ENCODE results near the gene RASD1. TPM values are rescaled to one million over a fixed set of nuclear protein-coding genes. Genes with fewer than 3 reads are reported as not detected.

RASD1 gene
- total and polyA plus RNA-seq, 4 donors = 0.89 to 46.7 (median 14.7) TPM

DNA sequence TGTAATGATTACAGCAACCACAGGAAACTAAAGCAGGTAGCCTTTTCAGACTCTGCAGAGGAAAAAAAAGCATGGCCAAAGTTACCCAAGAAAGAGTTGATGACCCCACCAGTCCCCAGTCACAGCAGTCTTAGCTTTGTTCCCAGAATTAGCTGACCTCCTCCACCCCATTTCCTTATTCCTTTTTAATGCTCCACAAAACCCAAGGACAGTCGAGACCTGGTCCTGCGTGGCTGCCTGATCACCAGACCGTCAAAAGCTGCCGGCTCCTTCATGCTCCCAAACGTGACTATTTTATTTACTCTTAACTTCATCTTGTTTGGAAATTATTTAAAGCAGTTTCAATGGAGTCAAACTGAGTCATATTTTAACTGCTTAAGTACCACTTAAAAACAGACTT, 48.1 kb downstream of the RASD1 start:
- H3K4me1 ChIP-seq (ENCODE audit: control insufficient read depth in 4 of 4, insufficient read depth in 4 of 4, low read length in 3 of 4) = peaks cover 10 to 34% (median 20%) of the 10 kb centered on the region in 4 donors
- H3K9me3 ChIP-seq (ENCODE audit: control insufficient read depth in 4 of 4, low read length in 3 of 4) = no peaks in the 10 kb centered on the region
- no peak overlapping the region for H3K9ac ChIP-seq (ENCODE audit: low read depth in 1 of 2, low read length in 2 of 2)
- no peaks in the 10 kb centered on the region for H3K36me3 ChIP-seq (ENCODE audit: control insufficient read depth in 4 of 4, insufficient read depth in 3 of 4, low read depth in 1 of 4, low read length in 3 of 4)
- H3K27ac ChIP-seq (ENCODE audit: low read depth in 1 of 2, low read length in 2 of 2) = no peak overlapping the region
- no peak overlapping the region for H3K4me3 ChIP-seq (ENCODE audit: low read depth in 1 of 3, low read length in 3 of 3)
- WGBS = 65% methylated on average over 5 of the region's 5 CpGs
- no peak for DNase-seq (ENCODE audit: low spot score)
- TF ChIP-seq RXRA (IDR thresholded peaks at IDR 0.05) (no peak), SP1 (IDR thresholded peaks at IDR 0.05) (no peak), HNF4A (conservative IDR thresholded peaks at IDR 0.05) (no peak), HNF4G (IDR thresholded peaks at IDR 0.05) (no peak), JUND (IDR thresholded peaks at IDR 0.05) (no peak), FOXA1 (IDR thresholded peaks at IDR 0.05) (no peak), FOXA2 (IDR thresholded peaks at IDR 0.05) (no peak), TAF1 (conservative IDR thresholded peaks at IDR 0.05) (no peak), YY1 (IDR thresholded peaks at IDR 0.05) (no peak)
- TF ChIP-seq, protein P1, sequence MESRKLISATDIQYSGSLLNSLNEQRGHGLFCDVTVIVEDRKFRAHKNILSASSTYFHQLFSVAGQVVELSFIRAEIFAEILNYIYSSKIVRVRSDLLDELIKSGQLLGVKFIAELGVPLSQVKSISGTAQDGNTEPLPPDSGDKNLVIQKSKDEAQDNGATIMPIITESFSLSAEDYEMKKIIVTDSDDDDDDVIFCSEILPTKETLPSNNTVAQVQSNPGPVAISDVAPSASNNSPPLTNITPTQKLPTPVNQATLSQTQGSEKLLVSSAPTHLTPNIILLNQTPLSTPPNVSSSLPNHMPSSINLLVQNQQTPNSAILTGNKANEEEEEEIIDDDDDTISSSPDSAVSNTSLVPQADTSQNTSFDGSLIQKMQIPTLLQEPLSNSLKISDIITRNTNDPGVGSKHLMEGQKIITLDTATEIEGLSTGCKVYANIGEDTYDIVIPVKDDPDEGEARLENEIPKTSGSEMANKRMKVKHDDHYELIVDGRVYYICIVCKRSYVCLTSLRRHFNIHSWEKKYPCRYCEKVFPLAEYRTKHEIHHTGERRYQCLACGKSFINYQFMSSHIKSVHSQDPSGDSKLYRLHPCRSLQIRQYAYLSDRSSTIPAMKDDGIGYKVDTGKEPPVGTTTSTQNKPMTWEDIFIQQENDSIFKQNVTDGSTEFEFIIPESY (IDR thresholded peaks at IDR 0.05) = no peak
- TF ChIP-seq, protein P2, sequence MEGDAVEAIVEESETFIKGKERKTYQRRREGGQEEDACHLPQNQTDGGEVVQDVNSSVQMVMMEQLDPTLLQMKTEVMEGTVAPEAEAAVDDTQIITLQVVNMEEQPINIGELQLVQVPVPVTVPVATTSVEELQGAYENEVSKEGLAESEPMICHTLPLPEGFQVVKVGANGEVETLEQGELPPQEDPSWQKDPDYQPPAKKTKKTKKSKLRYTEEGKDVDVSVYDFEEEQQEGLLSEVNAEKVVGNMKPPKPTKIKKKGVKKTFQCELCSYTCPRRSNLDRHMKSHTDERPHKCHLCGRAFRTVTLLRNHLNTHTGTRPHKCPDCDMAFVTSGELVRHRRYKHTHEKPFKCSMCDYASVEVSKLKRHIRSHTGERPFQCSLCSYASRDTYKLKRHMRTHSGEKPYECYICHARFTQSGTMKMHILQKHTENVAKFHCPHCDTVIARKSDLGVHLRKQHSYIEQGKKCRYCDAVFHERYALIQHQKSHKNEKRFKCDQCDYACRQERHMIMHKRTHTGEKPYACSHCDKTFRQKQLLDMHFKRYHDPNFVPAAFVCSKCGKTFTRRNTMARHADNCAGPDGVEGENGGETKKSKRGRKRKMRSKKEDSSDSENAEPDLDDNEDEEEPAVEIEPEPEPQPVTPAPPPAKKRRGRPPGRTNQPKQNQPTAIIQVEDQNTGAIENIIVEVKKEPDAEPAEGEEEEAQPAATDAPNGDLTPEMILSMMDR (IDR thresholded peaks at IDR 0.05; ENCODE audit: low read depth, low read length, missing input control) = no peak
- TF ChIP-seq, protein P3, sequence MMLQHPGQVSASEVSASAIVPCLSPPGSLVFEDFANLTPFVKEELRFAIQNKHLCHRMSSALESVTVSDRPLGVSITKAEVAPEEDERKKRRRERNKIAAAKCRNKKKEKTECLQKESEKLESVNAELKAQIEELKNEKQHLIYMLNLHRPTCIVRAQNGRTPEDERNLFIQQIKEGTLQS (IDR thresholded peaks at IDR 0.05) = no peak
- TF ChIP-seq, protein P4, sequence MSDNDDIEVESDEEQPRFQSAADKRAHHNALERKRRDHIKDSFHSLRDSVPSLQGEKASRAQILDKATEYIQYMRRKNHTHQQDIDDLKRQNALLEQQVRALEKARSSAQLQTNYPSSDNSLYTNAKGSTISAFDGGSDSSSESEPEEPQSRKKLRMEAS (IDR thresholded peaks at IDR 0.05) = no peak
- H3K27me3 ChIP-seq (ENCODE audit: control insufficient read depth in 4 of 4, insufficient read depth in 4 of 4, low read length in 3 of 4) = no peaks in the 10 kb centered on the region

DNA sequence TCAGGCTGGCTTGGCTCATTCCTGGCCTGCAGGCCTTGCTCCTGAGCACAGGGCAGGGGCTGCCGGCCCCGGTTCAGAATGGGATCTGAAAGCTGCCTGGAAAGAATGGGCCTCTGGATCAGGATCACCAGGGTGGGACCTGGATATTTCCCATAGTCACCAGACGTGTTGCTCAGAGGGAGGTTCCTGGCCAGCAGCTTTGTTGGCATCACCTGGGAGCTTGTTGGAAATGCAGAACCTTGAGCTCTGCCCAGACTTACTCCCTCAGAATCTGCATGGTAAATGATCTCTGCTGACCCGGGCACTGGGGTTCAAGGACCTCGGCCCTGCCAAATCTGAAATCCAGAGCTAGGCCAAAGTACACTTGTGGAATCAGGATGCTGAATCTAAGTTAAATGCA, 48.9 kb downstream of the RASD1 start:
- WGBS = 39% methylated on average over 5 of the region's 5 CpGs
- peaks cover 10 to 34% (median 19%) of the 10 kb centered on the region in 4 donors for H3K4me1 ChIP-seq (ENCODE audit: control insufficient read depth in 4 of 4, insufficient read depth in 4 of 4, low read length in 3 of 4)
- H3K9me3 ChIP-seq (ENCODE audit: control insufficient read depth in 4 of 4, low read length in 3 of 4) = no peaks in the 10 kb centered on the region
- H3K27ac ChIP-seq (ENCODE audit: low read depth in 1 of 2, low read length in 2 of 2) = peak overlapping the region; percentile 84 to 95
- DNase-seq (ENCODE audit: low spot score) = no peak
- H3K4me3 ChIP-seq (ENCODE audit: low read depth in 1 of 3, low read length in 3 of 3) = no peak overlapping the region
- peak overlapping the region in 1 of 2 donors; percentile 77 for H3K9ac ChIP-seq (ENCODE audit: low read depth in 1 of 2, low read length in 2 of 2)
- no peaks in the 10 kb centered on the region for H3K36me3 ChIP-seq (ENCODE audit: control insufficient read depth in 4 of 4, insufficient read depth in 3 of 4, low read depth in 1 of 4, low read length in 3 of 4)
- no peaks in the 10 kb centered on the region for H3K27me3 ChIP-seq (ENCODE audit: control insufficient read depth in 4 of 4, insufficient read depth in 4 of 4, low read length in 3 of 4)
- TF ChIP-seq, protein P1 (IDR thresholded peaks at IDR 0.05) = no peak
- TF ChIP-seq HNF4G (IDR thresholded peaks at IDR 0.05) (peak; percentile 81), NR2F2 (IDR thresholded peaks at IDR 0.05) (peak; percentile 62), SP1 (IDR thresholded peaks at IDR 0.05) (peak; percentile 78), JUND (IDR thresholded peaks at IDR 0.05) (peak; percentile 30 to 74), HNF4A (conservative IDR thresholded peaks at IDR 0.05) (peak; percentile 93 to 94), RAD21 (IDR thresholded peaks at IDR 0.05) (peak in 1 of 2 donors; percentile 47), FOXA2 (IDR thresholded peaks at IDR 0.05) (peak; percentile 20), TAF1 (conservative IDR thresholded peaks at IDR 0.05) (no peak), FOXA1 (IDR thresholded peaks at IDR 0.05) (no peak), GABPA (IDR thresholded peaks at IDR 0.05 in 1 of 2, conservative IDR thresholded peaks at IDR 0.05 in 1 of 2) (no peak), RXRA (IDR thresholded peaks at IDR 0.05) (peak; percentile 94 to 95), EGR1 (IDR thresholded peaks at IDR 0.05; ENCODE audit: low read depth in 2 of 2) (no peak)
- TF ChIP-seq, protein P5, sequence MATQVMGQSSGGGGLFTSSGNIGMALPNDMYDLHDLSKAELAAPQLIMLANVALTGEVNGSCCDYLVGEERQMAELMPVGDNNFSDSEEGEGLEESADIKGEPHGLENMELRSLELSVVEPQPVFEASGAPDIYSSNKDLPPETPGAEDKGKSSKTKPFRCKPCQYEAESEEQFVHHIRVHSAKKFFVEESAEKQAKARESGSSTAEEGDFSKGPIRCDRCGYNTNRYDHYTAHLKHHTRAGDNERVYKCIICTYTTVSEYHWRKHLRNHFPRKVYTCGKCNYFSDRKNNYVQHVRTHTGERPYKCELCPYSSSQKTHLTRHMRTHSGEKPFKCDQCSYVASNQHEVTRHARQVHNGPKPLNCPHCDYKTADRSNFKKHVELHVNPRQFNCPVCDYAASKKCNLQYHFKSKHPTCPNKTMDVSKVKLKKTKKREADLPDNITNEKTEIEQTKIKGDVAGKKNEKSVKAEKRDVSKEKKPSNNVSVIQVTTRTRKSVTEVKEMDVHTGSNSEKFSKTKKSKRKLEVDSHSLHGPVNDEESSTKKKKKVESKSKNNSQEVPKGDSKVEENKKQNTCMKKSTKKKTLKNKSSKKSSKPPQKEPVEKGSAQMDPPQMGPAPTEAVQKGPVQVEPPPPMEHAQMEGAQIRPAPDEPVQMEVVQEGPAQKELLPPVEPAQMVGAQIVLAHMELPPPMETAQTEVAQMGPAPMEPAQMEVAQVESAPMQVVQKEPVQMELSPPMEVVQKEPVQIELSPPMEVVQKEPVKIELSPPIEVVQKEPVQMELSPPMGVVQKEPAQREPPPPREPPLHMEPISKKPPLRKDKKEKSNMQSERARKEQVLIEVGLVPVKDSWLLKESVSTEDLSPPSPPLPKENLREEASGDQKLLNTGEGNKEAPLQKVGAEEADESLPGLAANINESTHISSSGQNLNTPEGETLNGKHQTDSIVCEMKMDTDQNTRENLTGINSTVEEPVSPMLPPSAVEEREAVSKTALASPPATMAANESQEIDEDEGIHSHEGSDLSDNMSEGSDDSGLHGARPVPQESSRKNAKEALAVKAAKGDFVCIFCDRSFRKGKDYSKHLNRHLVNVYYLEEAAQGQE (IDR thresholded peaks at IDR 0.05) = peak; percentile 42
- TF ChIP-seq, protein P4 (IDR thresholded peaks at IDR 0.05) = peak; percentile 42
- TF ChIP-seq, protein P3 (IDR thresholded peaks at IDR 0.05) = no peak
- TF ChIP-seq, protein P2 (IDR thresholded peaks at IDR 0.05; ENCODE audit: low read depth, low read length, missing input control) = no peak

All from liver (tissue), 9 donors.